ENCODE results near the gene NADSYN1.

The NADSYN1 gene

DNA sequence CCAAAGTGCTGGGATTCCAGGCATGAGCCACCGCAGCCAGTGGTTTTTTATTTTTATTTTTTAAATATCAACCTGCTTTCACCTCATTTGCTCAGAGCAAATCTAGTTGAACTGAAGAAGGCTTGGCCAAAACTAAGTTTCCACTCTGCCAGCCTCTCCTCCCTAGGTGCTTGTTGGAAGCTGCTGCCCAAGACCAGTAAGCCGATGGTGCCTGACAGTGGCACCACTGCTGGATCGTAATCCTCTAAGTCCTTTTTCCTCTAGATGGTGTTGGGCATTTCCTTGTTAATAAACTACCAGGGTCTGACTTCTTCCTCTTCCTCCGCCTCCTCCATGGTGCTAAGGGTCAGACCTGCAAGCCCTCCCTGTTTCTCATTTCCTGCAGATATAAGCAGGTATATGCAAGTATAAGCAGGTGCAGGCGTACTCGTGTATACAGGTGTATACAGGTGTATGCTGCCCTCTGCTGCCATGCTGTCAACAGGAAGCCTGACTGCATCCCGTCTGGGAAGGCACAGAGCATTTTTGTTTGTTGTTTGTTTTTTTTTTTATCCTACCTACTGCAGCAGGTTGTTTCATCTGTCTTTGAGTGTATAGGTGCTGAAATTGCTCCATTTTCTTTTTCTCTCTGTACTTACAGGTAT, 1.6 kb downstream of the NADSYN1 start:
- Mint-ChIP-seq H3K4me1 (peaks cover 53% of the 10 kb centered on the region), H3K27ac (peak overlapping the region; percentile 13), H3K36me3 (peaks cover 46% of the 10 kb centered on the region), H3K4me3 (peak overlapping the region; percentile 91), H3K9me3 (no peaks in the 10 kb centered on the region), H3K27me3 (no peaks in the 10 kb centered on the region)
- ATAC-seq = no peak

DNA sequence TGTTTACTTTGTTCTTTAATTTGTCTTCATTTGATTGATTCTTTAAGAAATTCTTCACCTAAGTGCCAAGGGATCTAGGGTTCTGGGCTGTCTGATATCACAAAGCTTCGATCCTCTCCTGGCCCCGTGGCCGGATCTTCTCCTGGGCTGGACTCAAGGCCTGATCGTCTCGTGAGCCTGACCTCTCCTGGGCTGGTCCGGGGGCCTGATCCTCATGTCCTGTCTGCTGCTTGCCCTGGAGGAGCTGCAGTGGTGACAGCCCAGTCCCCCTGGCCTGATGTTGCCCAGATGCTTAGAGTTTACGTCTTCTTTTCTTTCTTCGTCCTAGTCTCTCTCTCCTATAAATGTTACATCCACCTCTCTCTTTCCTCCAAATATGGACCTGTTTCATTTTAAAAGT, 3.3 kb downstream of the NADSYN1 start:
- no peak for ATAC-seq
- H3K27me3 Mint-ChIP-seq = no peaks in the 10 kb centered on the region
- peaks cover 40% of the 10 kb centered on the region for H3K4me1 Mint-ChIP-seq
- H3K4me3 Mint-ChIP-seq = no peak overlapping the region
- no peak overlapping the region for H3K27ac Mint-ChIP-seq
- H3K36me3 Mint-ChIP-seq = peaks cover 63% of the 10 kb centered on the region
- no peaks in the 10 kb centered on the region for H3K9me3 Mint-ChIP-seq

DNA sequence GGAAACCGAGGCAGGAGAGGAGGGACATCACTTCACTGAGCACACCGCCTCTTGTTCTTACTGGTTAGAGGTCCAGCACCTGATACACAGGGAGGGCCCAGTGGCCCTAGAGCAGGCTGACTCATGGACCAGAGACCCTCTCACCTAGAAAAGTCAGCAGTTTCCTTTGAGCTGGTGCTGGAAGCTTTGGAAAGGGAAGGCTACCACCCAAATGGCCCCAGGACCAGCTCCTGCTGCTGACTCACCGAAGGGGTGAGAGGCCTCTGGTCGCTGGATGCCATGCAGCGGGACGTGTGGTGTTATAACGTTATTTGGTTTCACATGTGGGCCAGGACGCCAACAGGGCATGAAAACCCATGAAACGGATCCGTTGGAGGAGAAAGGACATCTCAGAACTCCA, 3.8 kb downstream of the NADSYN1 start:
- H3K4me3 Mint-ChIP-seq = no peak overlapping the region
- H3K4me1 Mint-ChIP-seq = peaks cover 36% of the 10 kb centered on the region
- H3K27me3 Mint-ChIP-seq = no peaks in the 10 kb centered on the region
- no peaks in the 10 kb centered on the region for H3K9me3 Mint-ChIP-seq
- H3K36me3 Mint-ChIP-seq = peaks cover 68% of the 10 kb centered on the region
- ATAC-seq = no peak
- H3K27ac Mint-ChIP-seq = no peak overlapping the region

- Mint-ChIP-seq H3K4me3 (no peak overlapping the region), H3K27ac (no peak overlapping the region), H3K36me3 (peaks cover 84% of the 10 kb centered on the region), H3K4me1 (peaks cover 29% of the 10 kb centered on the region), H3K9me3 (no peaks in the 10 kb centered on the region), H3K27me3 (no peaks in the 10 kb centered on the region)
- ATAC-seq = no peak
These were observed 5.4 kb downstream of the NADSYN1 start for GRCh38 chr11:71458146-71459070.

GRCh38 chr11:71459076-71459766, 6.2 kb downstream of the NADSYN1 start:
- Mint-ChIP-seq H3K27me3 (no peaks in the 10 kb centered on the region), H3K9me3 (no peaks in the 10 kb centered on the region), H3K4me3 (no peak overlapping the region), H3K4me1 (peaks cover 31% of the 10 kb centered on the region), H3K36me3 (peaks cover 92% of the 10 kb centered on the region), H3K27ac (no peak overlapping the region)
- no peak for ATAC-seq

- H3K27ac Mint-ChIP-seq = no peak overlapping the region
These were observed 6.8 kb downstream of the NADSYN1 start for GRCh38 chr11:71459767-71460320.

DNA sequence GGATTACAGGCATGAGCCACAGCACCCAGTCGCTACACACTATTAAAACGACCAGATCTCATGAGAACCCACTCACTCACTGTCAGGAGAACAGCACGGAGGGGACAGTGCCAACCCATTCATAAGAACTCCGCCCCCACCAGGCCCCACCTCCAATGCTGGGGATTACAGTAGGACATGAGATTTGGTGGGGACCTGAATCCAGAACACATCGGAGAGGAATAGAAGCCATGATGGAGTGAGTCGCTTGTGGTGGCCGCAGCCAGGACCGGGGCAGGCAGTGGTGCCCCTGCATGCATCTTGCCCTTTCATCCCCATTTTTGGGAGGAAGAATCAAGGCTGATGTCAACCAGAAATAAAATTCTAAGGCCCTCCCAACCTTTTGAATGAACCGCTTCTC, 8.7 kb downstream of the NADSYN1 start:
- no peak overlapping the region for H3K4me3 Mint-ChIP-seq
- no peak overlapping the region for H3K27ac Mint-ChIP-seq
- peaks cover 84% of the 10 kb centered on the region for H3K36me3 Mint-ChIP-seq
- H3K4me1 Mint-ChIP-seq = peaks cover 23% of the 10 kb centered on the region
- H3K9me3 Mint-ChIP-seq = no peaks in the 10 kb centered on the region
- H3K27me3 Mint-ChIP-seq = no peaks in the 10 kb centered on the region
- ATAC-seq = no peak

More at GRCh38 chr11:71459767-71460320, 6.8 kb downstream of the NADSYN1 start:
- H3K4me1 Mint-ChIP-seq = peaks cover 32% of the 10 kb centered on the region
- no peaks in the 10 kb centered on the region for H3K27me3 Mint-ChIP-seq
- no peak for ATAC-seq
- H3K4me3 Mint-ChIP-seq = no peak overlapping the region
- peaks cover 91% of the 10 kb centered on the region for H3K36me3 Mint-ChIP-seq
- H3K9me3 Mint-ChIP-seq = no peaks in the 10 kb centered on the region

DNA sequence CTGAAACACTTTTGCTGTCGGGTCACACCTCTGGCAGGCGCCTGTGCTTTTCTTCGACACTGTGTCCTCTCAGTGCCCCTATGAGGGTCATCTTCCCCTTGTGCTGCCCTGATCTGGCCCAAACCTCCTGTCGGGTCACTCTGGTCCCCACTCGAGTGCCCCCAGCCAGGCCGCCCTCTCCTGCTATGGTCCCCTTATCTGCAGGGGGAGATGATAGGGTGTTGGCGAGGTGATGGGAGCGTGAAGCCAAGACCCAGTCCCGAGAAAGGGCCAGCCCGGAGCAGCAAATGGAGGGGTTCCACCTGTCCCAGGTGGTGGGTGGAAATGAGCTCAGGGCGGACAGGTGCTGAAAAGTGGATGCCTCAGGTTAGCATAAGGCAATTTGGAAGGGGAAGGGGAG, 9.7 kb downstream of the NADSYN1 start:
- Mint-ChIP-seq H3K27me3 (no peaks in the 10 kb centered on the region), H3K4me3 (no peak overlapping the region), H3K4me1 (peaks cover 21% of the 10 kb centered on the region), H3K36me3 (peaks cover 83% of the 10 kb centered on the region), H3K27ac (no peak overlapping the region), H3K9me3 (no peaks in the 10 kb centered on the region)
- no peak for ATAC-seq

DNA sequence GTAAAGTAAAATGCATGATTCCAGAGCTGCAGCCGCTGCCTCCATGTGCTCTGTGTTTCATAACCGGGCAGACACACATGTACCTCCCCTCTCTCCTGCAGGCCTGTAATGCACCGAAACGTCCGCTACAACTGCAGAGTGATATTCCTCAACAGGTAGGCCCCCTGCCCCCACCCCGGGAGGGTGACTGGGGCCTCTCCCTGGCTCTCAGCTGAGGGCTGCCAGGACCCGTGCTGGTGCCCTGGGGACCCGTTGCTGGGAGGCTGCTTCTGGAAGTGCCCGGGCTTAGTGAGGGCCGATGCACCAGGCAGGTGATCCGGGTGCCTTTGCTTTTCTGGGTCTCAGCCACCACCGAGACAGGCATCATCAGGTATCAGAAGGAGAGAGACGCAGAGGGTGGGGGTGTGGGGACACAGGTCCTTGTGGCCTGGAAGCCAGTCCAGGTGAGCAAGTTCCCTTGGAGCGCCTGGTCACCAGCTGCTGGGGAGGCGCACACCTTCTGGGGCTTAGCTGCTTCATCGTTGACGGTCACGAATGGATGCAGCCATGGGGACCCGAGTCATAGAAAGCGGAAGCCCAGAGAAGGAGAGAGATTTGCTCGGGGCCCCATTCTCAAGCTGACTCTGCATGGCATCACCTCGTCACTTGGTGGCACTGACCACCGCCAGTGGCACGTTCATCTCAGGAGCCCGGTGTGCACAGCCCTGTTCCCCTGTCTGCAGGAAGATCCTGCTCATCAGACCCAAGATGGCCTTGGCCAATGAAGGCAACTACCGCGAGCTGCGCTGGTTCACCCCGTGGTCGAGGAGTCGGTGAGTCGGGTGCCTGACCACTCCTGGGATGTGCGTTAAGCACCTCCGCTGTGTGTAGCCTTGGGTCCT, 10.6 kb downstream of the NADSYN1 start:
- H3K36me3 Mint-ChIP-seq = peaks cover 83% of the 10 kb centered on the region
- peaks cover 21% of the 10 kb centered on the region for H3K4me1 Mint-ChIP-seq
- ATAC-seq = no peak
- no peak overlapping the region for H3K4me3 Mint-ChIP-seq
- H3K27ac Mint-ChIP-seq = no peak overlapping the region
- no peaks in the 10 kb centered on the region for H3K9me3 Mint-ChIP-seq
- no peaks in the 10 kb centered on the region for H3K27me3 Mint-ChIP-seq

DNA sequence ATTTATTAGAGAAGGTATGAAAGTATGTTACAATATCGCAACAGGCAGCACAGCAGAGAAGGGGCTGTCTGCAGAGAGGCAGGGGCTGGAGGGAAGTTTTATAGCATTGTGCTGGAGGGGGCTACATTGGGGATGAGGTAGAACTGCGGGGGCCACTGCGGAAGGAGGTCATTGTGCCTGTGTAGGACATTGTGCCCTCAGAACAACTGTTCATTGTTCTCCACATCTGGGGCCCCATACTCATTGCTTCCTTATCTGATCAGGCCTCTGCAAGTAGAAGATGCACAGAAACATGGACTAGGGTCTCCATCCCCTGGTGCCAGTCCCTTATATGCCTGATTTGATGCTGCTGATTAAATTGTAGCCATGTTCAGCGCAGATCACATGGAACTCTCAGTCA, 12.1 kb downstream of the NADSYN1 start:
- ATAC-seq = no peak
- no peaks in the 10 kb centered on the region for H3K27me3 Mint-ChIP-seq
- no peak overlapping the region for H3K27ac Mint-ChIP-seq
- H3K9me3 Mint-ChIP-seq = no peaks in the 10 kb centered on the region
- H3K36me3 Mint-ChIP-seq = peaks cover 81% of the 10 kb centered on the region
- no peak overlapping the region for H3K4me3 Mint-ChIP-seq
- peaks cover 21% of the 10 kb centered on the region for H3K4me1 Mint-ChIP-seq

DNA sequence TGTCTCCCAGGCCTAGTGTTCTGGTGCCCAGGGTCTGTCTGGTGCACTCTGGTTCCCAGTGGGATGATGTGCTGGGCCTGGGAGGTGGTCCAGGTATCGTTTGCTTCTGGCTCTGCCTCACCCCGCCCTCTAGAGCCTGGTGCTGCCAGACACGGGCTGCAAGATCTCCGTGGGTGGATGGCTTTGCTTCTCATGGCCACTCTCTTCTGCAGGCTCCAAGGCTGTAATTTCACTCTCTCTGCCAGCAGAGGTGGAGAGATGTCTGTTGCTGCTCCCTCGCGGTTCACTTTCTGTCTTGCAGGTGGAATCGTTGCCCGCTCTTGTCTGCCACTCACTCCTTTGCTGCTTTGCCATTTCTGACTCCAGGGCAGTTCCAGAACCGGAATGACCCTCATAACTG, 13.4 kb downstream of the NADSYN1 start:
- H3K4me1 Mint-ChIP-seq = peaks cover 21% of the 10 kb centered on the region
- no peaks in the 10 kb centered on the region for H3K27me3 Mint-ChIP-seq
- H3K9me3 Mint-ChIP-seq = no peaks in the 10 kb centered on the region
- no peak overlapping the region for H3K27ac Mint-ChIP-seq
- no peak for ATAC-seq
- no peak overlapping the region for H3K4me3 Mint-ChIP-seq
- peaks cover 78% of the 10 kb centered on the region for H3K36me3 Mint-ChIP-seq

DNA sequence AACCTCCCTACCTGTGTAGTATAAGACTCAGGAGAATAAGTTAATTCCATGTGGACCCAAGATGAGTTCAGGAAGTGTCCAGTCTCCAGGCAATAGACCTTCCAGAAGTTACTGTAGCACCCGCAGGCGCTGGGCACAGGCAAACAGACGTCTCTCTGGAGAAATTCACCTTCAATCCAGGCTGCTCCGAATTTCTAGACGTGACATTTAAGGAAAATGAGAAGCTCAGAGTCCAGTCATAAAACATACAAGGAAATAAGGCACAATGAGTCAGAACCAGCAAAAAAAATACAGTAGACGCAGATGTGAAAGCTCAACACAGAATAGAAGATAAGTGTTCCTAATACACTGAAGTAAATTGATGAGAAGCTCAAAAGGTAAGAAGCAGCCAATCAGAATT, 14.2 kb downstream of the NADSYN1 start:
- H3K4me1 Mint-ChIP-seq = peaks cover 21% of the 10 kb centered on the region
- peaks cover 77% of the 10 kb centered on the region for H3K36me3 Mint-ChIP-seq
- H3K9me3 Mint-ChIP-seq = no peaks in the 10 kb centered on the region
- H3K4me3 Mint-ChIP-seq = no peak overlapping the region
- ATAC-seq = no peak
- H3K27ac Mint-ChIP-seq = no peak overlapping the region
- no peaks in the 10 kb centered on the region for H3K27me3 Mint-ChIP-seq

DNA sequence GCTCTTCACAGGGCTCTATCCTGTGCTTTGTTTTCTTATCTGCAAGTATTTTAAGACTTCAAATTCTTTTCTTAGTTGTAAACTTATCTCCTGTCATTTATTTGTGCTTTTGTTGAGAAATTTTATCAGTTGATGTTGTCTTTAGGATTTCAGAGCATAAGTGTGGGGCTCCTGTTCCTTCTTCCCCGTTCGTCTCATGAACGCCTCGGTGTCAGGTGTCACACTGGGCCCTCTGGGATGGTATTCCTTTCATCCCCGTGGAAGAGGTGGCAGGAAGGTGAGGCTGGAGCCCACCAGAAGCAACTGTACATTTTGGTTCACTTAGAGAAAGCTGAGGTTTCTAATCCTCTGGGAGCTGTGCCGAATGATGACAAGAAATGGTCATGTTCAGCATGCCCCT, 17.9 kb downstream of the NADSYN1 start:
- peaks cover 83% of the 10 kb centered on the region for H3K36me3 Mint-ChIP-seq

DNA sequence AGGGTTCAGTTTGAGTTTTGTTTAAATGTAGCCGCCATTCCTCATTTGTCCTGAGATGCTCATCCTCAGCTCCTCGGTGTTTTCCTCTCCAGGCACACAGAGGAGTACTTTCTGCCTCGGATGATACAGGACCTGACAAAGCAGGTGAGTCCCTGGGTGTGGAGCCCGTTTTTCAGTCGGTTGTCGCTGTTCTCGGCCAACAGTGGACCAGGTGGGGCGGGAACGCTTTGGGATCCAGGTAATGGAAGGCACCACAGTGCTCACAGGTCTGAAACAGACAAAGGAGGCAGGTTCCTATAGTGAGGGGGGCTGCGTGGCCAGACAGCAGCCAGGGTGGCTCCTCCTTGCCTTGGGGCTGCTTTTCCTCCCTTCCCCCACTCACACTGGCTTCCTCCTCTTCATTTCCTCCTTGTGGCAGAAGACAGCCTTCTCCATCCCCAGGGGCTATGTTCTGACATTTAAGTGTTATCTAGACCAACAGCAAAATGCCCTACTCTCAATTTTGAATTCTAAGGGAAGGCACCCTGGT, 19.4 kb downstream of the NADSYN1 start:
- Mint-ChIP-seq H3K27ac (no peak overlapping the region), H3K4me1 (no peaks in the 10 kb centered on the region), H3K9me3 (no peaks in the 10 kb centered on the region), H3K27me3 (no peaks in the 10 kb centered on the region), H3K36me3 (peaks cover 83% of the 10 kb centered on the region), H3K4me3 (no peak overlapping the region)
- ATAC-seq = no peak

More for the DNA sequence above, 17.9 kb downstream of the NADSYN1 start:
- no peak overlapping the region for H3K4me3 Mint-ChIP-seq
- no peaks in the 10 kb centered on the region for H3K9me3 Mint-ChIP-seq
- H3K4me1 Mint-ChIP-seq = no peaks in the 10 kb centered on the region
- ATAC-seq = no peak
- H3K27me3 Mint-ChIP-seq = no peaks in the 10 kb centered on the region
- no peak overlapping the region for H3K27ac Mint-ChIP-seq
